Kasumi-1 (cell line): ENCODE data around the gene GKN2.
A peak's percentile ranks its signal among the peaks of the same experiment; 100 is the strongest.
"Not testable (repeated sequence)": the region's sequence is repeated elsewhere in the genome, so short reads cannot be mapped to it uniquely, and the experiment has no call there.

Experiments used
- DNase-seq, 2 experiments: peaks; one replicate each; lab custom pipeline; 2025; lab: John Stamatoyannopoulos, UW

GKN2 gene

DNA sequence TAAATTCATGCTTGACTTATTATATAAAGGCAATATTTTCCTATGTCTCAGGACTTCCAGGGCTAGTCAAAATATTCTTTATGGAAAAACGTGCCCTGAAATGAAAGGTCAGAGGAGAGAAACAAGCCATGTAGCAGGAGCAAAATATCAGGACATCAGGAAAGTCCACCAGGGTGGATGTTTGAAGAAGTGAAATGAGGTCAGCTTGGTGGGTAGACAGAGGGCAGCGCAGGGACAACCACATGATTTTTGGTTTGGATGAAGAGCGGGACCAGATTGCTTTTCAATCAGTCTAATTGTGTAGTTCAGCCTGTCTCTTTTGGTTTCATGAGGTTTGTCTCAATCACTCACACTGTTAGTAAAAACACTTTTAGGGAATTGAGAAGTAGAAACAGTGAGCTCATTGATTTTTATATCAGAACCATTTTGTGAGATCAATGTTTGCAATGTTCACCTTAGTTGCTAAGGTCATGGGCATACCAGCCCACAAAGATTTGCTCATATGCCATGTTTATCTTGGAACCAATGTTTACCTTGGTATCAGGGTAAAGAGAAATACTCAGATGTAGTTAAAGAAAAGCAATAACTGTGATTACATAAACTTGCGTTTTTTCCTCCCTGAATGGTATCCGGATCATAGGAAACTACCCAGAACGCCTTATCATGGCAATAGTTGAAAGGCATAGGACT, 32.1 kb downstream of the GKN2 start:
- DNase-seq = no peak

DNA sequence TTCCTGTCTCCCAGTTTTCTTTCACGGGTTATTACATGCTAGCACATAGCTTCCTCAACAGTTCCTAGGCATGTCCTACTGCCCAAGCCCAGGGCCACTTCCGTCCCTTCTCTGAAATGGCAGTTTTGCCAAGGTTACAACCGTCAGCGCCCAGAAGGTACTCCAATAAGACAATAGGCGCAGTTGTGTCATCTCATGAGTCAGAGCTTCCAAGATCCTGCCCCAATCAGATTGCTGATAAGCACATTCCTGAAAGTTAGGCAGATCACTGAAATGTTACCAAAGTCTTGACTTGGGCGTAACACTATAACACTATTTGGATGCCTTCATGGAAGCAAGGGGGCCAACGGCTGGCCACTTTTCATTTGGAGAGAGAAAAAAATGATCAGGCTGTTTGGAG, 34.2 kb downstream of the GKN2 start:
- DNase-seq = no peak

DNA sequence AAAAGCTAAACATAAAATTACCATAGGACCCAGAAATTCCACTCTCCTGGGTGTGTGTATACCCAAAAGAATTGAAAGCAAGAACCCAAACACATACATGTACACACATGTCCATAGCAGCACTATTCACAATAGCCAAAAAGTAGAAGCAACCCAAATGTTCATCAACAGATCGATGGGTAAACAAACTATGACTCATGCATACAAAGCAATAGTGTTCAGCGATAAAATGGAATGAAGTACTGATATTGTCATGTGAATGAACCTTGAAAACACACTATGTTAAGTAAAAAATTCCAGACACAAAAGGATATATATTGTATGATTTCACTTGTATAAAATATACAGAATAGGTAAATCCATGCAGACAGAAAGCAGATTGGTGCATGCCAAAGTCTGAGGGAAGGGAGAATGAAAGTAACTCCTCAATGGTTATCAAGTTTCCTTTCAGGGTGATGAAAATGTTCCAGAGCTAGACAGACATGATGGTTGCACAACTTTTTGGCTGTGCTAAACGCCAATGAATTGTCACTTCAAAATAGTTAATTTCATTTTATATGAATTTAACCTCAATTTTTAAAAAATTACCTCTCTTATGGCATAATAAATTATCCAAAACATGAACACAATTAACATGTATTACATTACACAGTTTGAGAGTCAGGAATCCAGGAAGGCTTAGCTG, 35.5 kb downstream of the GKN2 start:
- DNase-seq = no peak

DNA sequence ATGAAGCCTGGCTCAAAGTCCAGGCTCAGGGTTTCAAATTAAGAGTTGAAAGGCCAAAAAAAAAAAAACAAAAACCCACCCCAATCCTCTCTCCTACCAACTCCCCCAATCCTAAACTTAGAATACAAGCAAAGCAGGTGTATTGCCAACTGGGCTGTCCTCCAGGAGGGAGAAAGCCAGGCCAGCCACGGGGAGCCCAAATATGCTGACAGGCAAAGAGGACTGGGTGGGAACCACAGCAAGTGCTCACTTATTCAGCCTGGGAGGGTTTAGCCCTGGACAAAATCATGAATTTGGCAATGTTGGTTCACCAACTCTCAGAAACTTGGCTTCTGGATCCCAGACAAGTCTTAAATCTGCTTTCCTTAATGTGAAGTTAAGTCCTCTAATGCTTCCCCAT, 36.5 kb downstream of the GKN2 start:
- DNase-seq = no peak

DNA sequence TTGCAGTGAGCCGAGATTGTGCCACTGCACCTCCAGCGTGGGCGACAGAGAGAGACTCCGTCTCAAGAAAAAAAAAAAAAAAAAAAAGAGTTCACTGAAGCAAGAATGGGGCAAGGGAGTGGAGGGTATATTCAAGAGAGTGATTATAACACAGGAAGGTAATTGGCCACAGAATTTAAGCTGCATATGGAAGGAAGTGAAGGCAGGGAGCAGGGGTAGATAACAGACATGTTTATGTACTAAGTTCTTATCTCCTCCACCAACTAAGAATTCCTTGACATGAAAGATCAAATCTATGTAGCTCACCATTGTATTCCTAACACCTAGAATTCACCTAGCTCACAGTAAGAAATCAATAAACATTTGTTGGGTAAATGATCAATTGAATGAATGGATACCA, 37.3 kb downstream of the GKN2 start:
- DNase-seq = no peak

DNA sequence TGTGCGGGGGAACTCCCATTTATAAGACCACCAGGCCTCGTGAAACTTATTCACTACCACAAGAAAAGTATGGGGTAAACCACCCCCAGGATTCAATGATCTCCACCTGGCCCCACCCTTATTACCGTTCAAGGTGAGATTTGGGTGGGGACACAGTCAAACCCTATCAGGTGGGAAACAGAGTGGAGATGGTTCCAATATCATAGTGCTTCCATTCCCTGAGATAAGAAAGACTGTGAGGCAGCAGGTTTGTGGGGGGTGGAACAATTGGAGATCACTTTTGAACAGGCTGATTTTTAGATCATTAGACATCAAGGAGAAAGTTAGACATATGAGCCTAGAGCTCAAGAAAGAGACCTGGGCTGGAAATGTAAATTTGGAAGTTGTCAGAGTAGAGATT, 39.3 kb downstream of the GKN2 start:
- no peak for DNase-seq

DNA sequence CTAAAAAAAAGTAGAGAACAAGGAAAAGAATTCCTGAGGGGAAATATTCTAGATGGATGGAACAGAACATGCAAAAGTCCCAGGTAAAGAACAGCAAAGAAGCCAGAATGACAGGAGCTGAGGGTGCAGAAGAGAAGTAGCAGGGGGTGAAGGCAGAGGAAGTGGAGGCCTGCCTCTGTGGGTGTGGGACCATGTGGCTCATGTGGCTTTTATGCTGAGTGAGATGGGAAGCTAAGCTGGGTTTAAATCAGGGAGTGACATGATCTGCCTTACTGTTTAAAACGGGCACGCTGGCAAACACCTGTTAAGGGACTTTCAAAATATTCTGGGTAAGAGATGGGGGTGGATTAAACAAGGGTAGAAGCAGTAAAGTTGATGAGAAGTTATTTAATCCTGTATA, 40.0 kb downstream of the GKN2 start:
- DNase-seq = peak; percentile 71 to 78

DNA sequence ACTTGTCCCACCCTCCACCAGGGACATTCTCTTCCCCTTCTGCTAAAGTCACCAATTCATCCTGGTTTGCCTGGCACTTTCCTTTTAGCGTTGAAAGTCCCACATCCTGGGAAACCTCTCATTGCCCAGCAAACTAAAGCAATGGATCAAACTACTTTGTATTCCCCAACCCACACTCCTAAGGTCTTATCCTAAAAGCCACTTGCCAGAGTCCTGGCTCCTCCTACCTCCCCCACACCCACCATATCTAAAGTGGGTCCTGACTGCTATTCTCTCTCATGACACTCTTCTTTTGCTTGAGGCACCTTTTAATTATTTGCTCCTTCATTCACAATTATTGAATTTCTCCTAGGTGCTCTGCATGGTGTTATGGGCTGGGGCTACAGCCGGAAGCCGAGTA, 40.6 kb downstream of the GKN2 start:
- DNase-seq = peak in 1 of 2 experiments; percentile 32

DNA sequence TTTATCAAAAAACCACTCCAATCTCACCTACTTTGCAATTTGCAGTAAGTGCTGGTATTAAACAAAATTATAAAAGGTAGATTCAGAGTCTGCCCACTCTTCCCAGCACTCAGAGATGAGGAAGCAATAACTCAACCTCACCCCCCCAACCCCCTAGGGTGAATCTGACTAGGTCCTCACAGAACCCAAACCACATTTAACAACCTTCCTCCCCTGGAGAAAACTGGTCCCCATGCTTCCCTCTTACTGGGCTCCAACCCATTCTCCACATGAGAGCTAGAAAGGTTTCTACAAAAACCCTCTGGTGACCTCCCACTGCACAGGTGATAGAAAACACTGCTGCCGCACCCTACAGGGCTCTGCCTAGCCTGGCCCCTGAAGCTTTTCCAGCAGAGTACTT, 41.0 kb downstream of the GKN2 start:
- DNase-seq = peak; percentile 26 to 32

DNA sequence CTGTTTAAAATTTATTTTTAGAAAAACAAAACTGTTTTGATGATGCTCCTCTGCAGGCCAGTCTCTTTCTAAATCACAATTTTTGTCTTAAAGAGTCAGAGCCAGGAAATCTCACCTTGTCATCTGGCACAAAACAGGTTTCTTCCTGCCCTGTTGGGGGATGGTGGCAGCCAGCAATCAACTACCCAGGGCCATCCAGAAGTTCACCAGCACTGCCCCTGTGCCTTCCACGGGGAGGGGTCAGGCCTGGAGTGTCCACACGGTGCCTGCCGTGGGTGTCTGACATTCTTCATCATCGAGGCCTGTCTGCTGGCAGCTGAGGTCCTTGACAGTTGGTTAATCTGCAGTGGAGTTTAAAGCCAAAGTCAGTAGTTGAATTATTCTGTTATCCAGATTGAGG, 41.4 kb downstream of the GKN2 start:
- DNase-seq = no peak

DNA sequence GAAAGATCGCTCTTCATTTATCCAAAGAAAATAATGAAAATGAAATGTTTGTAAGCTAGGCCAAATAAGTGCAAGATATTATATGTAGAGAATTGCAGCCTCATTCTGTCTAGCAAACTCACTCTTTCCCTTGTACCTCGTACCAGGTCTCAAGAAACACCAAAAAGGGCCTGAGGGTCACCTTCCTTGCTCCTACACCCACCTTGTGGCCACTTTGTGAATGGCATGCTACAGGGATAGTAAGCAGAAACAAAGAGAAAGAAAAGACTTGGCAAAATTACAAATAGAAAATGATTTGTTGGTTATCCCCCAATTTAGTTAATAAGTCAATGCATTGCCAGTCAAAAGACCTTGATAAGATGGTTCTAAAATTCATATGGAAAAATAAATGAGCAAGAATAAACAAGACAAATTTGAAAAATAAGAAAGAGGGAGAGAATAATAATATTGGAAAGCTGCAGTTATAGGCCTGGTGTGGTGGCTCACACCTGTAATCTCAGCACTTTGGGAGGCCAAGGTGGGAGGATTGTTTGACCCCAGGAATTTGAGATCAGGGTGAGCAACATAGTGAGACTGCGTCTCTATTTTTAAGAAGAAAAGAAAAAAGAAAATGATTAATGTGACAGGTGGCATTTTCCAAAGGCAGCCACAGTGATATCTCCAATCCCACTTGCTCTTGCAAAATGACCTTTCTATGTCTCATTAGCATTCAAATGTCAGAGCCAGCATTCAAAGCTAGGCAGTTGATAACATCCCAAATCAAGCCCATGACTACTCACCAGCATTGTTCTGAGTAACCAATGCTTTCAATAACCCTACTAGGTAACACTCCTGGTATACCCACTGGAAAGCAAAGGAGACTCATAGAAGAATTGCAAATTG, 42.7 kb downstream of the GKN2 start:
- peak; percentile 71 to 78 for DNase-seq

DNA sequence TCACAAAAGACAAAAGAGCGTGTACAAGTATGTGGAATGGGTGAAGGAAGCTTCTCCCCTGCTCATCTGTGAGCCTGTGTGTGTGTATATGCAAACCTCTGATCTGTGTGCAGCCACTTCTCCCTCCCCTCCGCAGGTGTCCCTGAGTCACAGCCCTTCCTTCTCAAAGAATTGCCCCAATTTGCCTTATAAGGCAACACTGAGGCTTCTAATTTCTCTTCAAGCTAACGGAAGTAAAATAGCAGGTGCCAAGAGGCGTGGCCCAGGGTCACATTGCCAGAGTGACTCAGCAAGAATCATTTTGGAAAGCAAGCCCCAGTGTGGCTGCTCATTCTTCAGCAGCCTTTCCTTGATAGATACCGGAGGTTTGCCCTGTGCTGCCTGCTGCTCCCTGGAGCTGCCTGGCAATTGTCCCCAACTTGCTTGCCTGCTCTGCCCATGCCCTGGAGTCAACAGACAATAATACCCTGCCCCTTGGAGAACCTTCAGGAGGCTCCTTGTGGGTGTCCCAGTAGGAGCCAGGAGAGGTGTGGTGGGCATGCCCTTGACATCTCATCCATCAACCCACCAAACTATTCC, 44.2 kb downstream of the GKN2 start:
- peak; percentile 83 to 91 for DNase-seq

DNA sequence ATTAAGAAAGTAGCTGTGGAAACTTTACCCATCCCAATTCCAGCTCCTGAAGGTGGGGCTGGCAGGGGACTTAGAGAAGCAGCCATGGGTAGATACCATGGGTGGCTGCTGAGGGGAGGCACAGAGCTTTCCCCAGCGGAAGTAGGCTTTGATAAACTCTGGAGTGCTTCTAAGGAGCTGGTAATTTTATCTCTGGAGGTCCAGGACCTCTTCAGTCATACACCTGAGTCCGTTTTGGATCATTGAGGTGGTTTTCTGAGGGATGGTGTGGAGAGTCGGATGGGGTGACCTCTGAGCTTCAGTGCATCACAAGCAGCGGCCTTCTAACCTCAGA, 44.8 kb downstream of the GKN2 start:
- no peak for DNase-seq

DNA sequence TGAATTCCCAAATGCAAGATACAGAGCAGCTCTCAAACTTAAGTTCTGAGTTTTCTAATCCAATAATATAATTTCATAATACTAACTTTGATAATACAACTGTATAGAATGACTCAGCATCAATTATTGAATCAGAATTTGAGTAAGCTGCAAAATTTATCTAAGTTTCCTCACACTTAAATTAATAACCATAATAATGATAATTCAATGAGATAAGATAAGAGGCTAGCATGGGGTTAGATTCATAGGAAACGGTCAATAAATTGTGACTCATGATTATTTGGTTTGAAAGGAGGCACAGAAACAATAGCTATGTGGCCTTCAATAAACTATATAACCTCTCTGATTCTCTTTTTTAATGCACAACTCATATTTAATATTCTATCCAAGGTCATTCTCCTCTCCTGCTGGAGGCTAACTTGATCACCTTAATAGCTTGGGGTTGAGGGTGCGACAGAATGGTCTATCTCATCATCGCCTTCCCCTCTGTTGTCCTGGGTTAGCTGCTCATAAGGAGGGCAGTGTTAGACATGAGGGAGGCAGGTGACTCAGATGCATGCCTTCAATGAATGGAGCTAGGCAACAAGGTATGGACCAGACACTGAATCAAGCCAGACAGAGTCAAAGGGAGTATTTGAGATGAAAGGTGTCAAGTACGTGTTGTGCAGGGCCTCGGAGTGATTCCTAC, 45.3 kb downstream of the GKN2 start:
- no peak for DNase-seq

DNA sequence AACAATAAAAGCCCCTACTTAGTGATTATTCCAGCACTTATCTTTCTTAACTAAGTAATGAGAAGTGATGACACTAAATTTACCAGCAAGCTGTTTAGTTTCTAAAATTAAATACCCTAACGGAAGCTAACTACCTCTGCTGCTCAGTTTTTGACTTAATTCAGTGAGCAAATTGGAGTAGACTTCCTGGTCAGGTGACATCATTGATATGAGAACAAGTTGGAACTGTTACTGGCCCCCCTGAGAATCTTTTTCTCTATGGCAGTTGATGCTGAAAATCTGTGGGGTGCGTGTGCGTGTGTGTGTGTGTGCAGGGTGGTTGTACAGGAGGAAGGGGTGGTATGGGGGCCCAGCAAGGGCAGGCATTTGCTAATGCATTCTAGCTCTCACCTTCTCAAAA, 46.0 kb downstream of the GKN2 start:
- DNase-seq = no peak

DNA sequence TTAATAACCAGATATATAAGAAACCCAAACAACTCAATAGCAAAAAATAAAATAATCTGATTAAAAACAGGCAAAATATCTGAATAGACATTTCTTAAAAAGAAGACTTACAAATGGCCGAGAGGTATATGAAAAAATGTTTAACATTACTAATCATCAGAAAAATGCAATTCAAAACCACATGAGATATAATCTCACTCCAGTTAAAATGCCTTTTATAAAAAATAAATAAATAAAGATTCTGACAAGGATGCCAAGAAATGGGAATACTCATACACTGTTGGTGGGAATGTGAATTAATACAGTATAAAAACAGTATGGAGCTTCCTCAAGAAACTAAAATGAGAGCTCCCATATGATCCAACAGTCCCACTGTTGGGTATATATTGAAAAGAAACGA, 47.6 kb downstream of the GKN2 start:
- no peak for DNase-seq

DNA sequence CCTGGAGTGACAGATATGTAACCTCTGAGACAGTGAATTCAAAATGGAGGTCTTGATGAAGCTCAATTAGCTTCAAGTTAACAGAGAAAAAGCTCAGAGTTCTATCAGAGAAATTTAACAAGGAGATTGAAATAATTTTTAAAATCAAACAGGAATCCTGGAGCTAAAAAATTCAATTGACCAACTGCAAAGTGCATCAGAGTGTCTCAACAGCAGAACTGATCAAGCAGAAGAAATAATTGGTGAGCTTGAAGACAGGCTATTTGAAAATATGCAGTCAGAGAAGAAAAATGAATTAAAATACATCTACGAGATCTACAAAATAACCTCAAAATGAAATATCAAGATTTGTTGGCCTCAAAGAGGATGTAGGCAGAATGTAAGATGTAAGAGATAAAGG, 51.1 kb downstream of the GKN2 start:
- no peak for DNase-seq

DNA sequence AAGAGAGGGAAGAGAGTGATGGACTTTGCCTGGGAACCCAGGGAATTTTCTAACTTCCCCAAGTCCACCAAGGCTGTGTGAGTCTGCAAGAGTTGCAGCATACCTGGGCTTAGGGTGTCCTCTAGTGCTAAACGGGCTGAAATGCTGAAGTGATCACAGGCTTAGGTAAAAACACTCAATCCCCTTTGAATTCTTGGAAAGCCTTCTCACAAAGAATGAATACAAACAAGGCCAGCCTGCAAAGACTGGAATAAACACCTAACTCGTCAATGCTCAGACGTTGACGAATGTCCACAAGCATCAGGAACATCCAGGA, 51.5 kb downstream of the GKN2 start:
- DNase-seq = no peak

DNA sequence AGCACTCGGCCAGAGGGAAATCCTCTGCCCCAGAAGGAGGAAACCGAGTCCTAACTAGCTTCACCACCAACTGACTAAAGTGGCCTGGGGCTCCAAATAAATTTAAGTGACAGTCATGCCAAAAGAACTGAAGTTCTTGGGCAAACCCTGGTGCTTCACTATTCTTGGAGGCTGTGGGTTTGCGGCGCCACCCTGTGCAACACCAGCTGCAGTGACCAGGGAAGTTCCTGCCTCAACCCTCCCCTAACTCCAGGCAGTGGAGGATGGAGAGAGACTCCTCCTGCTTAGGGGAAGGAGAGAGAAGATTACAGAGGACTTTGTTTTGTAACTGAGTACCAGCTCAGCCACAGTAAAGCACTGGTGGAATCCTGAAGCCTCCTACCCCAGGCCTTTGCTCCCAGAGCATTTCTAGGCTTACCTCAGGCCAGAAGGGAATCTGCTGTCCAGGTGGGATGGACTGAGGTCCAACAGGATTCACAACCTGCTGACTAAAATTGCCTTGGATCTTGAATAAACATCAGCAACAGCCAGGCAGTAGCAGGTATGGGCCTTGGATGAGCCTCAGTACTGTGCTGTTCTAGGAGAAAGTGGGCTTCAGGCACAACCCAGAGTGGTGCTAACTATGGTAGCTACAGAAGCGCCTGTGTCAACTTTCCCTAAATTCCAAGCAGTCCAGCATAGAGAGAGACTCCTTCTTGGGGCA, 52.0 kb downstream of the GKN2 start:
- no peak for DNase-seq

DNA sequence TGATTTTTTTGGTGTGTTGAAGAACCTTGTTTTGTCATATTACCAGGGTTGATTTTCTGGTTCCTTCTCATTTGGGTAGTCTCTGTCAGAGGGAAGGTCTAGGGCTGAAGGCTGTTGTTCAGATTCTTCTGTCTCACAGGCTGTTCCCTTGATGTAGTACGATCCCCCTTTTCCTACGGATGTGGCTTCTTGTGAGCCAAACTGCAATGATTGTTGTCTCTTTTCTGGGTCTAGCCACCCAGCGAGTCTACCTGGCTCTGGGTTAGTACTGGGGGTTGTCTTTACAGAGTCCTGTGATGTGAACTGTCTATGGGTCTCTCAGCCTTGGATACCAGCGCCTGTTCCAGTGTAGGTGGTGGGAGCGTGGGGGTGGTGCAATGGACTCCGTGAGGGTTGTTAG, 56.7 kb downstream of the GKN2 start:
- DNase-seq = not testable (repeated sequence)
